Heart left ventricle (tissue), 16 donors: ENCODE results near the gene C16orf96. TPM values are rescaled to one million over a fixed set of nuclear protein-coding genes. Genes with fewer than 3 reads are reported as not detected.

ENCODE experiments used
- ATAC-seq, 4 donors: fragments of 200-7000 bp; cut with Tn5 transposase; one replicate each; pipeline ENCODE4 v1.9.1; 2020 to 2022; ENCODE audit warnings: moderate library complexity in 4 of 4, mild to moderate bottlenecking in 3 of 4, moderate number of reproducible peaks in 1 of 4
- DNase-seq, 5 donors: peaks; one replicate each; pipeline ENCODE4 v3.0.0-alpha.2; 2020
- H3K27ac ChIP-seq, 12 donors: fragments of 200-600 bp; sonication (generic) in 4 of 12; one replicate each; pipeline versions ENCODE4 v1.5.0 to v1.8.0; 2016 to 2022; ENCODE audit warnings: mild to moderate bottlenecking in 2 of 12
- H3K27me3 ChIP-seq, 9 donors: fragments of 200-600 bp; sonication (generic) in 2 of 9; one replicate each; pipeline versions ENCODE4 v1.5.1 to v1.8.0; 2016 to 2022; ENCODE audit warnings: mild to moderate bottlenecking in 3 of 9
- H3K36me3 ChIP-seq, 9 donors: fragments of 200-600 bp; sonication (generic) in 2 of 9; one replicate each; pipeline versions ENCODE4 v1.5.0 to v1.8.0; 2018 to 2022; ENCODE audit warnings: mild to moderate bottlenecking in 2 of 9
- H3K4me1 ChIP-seq, 12 donors: fragments of 200-600 bp; sonication (generic) in 4 of 12; one replicate each; pipeline versions ENCODE4 v1.5.0 to v1.8.0; 2016 to 2022; ENCODE audit warnings: mild to moderate bottlenecking in 3 of 12
- H3K4me3 ChIP-seq, 12 donors: fragments of 200-600 bp; sonication (generic) in 4 of 12; one replicate each; pipeline versions ENCODE4 v1.5.0 to v1.8.0; 2017 to 2022; ENCODE audit warnings: mild to moderate bottlenecking in 9 of 12, moderate library complexity in 4 of 12
- H3K9me3 ChIP-seq, 12 donors: fragments of 200-600 bp; sonication (generic) in 4 of 12; one replicate each; pipeline versions ENCODE4 v1.5.0 to v1.8.0; 2016 to 2022; ENCODE audit warnings: mild to moderate bottlenecking in 1 of 12
- POLR2A ChIP-seq, 2 donors: fragments of 450-650 bp; IDR thresholded peaks; one replicate each; pipeline ENCODE4 v1.6.1; 2017; ENCODE audit warnings: antibody characterized with exemption in 2 of 2, mild to moderate bottlenecking in 2 of 2, moderate library complexity in 2 of 2
- WGBS, 4 donors: extraction: QIAGEN DNeasy Blood & Tissue Kit in 2 of 4; methylation state at CpG; one replicate each; pipeline versions ENCODE4 v1.1.5 to v1.1.7; 2013 to 2018; 5-methylcytosine and 5-hydroxymethylcytosine counted together
- intact Hi-C, 10 donors: fragments of 100-400 bp; cut with DNase I; formaldehyde crosslinking; loops; one replicate each; pipeline versions ENCODE4 v1.11.1 to v1.14.2; 2022
- polyA plus RNA-seq, 2 donors: library from polyadenylated mRNA; stranded (reverse); fragments of 200-250 nt; gene quantifications; one replicate each; pipeline ENCODE4 v1.2.3, GENCODE V29; 2013
- total RNA-seq, 9 donors: library from RNA; depleted of rRNA in 2 of 9; stranded (reverse); fragments of >200 nt in 2 of 9; fragmentation: NEBNext Ultra II Directional in 3 of 9; extraction: Animal tissue kit (Norgen Biotek cat#: 25700) in 3 of 9; gene quantifications; one replicate each; pipeline versions ENCODE4 v1.1.0 to v1.2.4, GENCODE V29; 2016 to 2023
- TF ChIP-seq, protein P1 (sequence below), 12 donors: fragments of 200-600 bp; sonication (generic) in 4 of 12; IDR thresholded peaks; one replicate each; pipeline versions ENCODE4 v1.5.0 to v1.8.0; 2018 to 2022; ENCODE audit warnings: antibody characterized with exemption in 12 of 12, mild to moderate bottlenecking in 5 of 12
- donor health status: ischemic (EF 13 %, LVEDD 7.1; RV severe dilation, severe dysfunction).
- donor health status: healthy with polysubstance abuse.
- donor health status: DM: no; HTN: yes; CAD: no.
- donor health status: DM: no; HTN: no; CAD: no.
- donor health status: ischemic (EF 25% LVEDD 6.9; RV normal size, moderate dysfunction).
- donor health status: ischemic (EF 25% LVEDD 5.7; RV mildly dilated, moderate dysfunction).
- donor health status: healthy.
- donor health status: DM: yes; HTN: yes; CAD: no.
- donor health status: ischemic (EF 35%, LVEDD 5.7; RV mildly dilated, moderate dysfunction).
- donor health status: nonischemic (EF 11% LVEDD 7.7; RV severe dilation, severe dysfunction).
- donor health status: DM: yes; HTN: yes; CAD: no.
- donor health status: PGD.
- donor health status: ischemic (EF 29% LVEDD 5.4; RV normal size, mild dysfunction).
- donor health status: nonischemic (EF 23%, LVEDD 6.1; RV moderate dilation, normal function).

Gene C16orf96
- total and polyA plus RNA-seq, 11 donors, result 0.01 to 0.19 (median 0.13) TPM; not detected in 2

DNA sequence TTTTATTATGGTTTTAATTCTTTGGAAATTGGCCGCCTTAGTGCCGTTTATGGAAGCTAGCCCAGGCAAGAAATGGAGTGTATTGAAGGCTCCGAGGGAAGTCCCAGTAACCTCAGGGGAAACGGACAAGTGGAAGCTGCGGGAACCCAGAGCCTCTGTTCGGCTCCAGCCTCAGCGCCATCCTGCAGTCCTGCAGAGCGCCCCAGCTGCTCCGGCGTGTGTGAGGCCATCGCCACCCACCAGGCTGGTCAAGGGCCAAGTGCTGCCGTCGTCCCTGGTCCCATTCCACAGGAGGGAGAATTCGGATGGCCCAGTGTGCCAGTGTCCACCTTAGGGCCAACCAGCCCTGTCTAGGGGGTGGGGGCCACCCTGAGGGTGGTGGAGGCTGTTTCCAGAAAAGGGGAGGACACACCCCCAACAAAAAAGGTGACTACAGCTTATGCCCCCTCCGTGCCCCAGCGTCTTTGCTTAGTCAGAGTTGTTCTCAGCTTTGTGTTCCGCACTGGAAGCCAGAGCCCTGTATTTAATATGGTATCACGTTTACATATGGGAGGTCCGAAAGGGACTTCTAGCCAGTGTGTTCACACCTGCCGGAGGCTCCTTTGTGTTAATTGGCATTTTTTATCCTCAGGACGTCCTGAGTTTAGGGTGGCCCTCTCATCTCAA, 81.5 kb downstream of the C16orf96 start:
- TF ChIP-seq, protein P1, sequence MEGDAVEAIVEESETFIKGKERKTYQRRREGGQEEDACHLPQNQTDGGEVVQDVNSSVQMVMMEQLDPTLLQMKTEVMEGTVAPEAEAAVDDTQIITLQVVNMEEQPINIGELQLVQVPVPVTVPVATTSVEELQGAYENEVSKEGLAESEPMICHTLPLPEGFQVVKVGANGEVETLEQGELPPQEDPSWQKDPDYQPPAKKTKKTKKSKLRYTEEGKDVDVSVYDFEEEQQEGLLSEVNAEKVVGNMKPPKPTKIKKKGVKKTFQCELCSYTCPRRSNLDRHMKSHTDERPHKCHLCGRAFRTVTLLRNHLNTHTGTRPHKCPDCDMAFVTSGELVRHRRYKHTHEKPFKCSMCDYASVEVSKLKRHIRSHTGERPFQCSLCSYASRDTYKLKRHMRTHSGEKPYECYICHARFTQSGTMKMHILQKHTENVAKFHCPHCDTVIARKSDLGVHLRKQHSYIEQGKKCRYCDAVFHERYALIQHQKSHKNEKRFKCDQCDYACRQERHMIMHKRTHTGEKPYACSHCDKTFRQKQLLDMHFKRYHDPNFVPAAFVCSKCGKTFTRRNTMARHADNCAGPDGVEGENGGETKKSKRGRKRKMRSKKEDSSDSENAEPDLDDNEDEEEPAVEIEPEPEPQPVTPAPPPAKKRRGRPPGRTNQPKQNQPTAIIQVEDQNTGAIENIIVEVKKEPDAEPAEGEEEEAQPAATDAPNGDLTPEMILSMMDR (IDR thresholded peaks at IDR 0.05), result no peak
- TF ChIP-seq POLR2A (IDR thresholded peaks at IDR 0.05), result no peak

DNA sequence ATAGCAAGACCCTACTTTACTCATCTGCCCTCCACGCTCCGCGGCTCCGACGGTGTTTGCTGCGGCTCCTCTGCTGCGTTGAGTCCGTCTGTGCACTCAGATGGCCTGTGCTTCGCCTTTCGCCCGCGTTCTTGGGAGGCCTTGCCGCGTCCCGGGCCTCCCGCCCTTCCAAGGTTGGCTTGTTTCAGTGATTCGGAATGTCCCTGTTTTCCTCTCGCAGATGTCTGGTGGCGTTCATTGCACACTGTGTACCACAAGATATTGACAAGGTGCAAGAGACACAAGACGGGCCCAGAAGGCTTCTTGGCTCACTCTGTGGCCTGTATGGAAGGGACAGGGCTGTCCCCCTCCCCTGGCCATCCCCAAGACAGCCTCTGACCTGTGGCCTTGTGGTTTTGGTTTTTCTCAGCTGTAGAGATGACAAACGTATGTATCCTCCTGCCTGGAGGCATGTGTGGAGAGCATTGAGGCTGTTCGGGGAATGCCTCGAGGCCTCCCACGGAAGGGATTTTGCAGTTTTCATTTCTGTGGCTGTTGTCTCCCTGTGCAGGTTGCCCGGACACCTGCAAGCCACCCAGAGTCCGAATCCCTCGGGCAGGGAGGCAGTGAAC, 83.9 kb downstream of the C16orf96 start:
- Histone ChIP-seq H3K27me3 (no peaks in the 10 kb centered on the region), H3K36me3 (peaks cover 0 to 17% (median 1%) of the 10 kb centered on the region in 9 donors), H3K27ac (peak overlapping the region in 3 of 12 donors; percentile 5 to 40 (median 17)), H3K4me3 (no peak overlapping the region), H3K9me3 (no peaks in the 10 kb centered on the region), H3K4me1 (peaks cover 0 to 27% (median 8%) of the 10 kb centered on the region in 12 donors)
- TF ChIP-seq POLR2A (IDR thresholded peaks at IDR 0.05), result no peak
- TF ChIP-seq, protein P1 (IDR thresholded peaks at IDR 0.05), result no peak
- DNase-seq (no peak), ATAC-seq (peak; percentile 30 to 53 (median 47))
- intact Hi-C loops, result no loop called here
- WGBS, 4 donors, result 84 to 91% (median 86%) methylated on average over 26 to 27 of the region's 27 CpGs

More for the DNA sequence above, 81.5 kb downstream of the C16orf96 start:
- Histone ChIP-seq H3K9me3 (no peaks in the 10 kb centered on the region), H3K4me3 (no peak overlapping the region), H3K27me3 (no peaks in the 10 kb centered on the region), H3K36me3 (peaks cover 0 to 21% (median 7%) of the 10 kb centered on the region in 9 donors), H3K27ac (no peak overlapping the region), H3K4me1 (peaks cover 0 to 27% (median 8%) of the 10 kb centered on the region in 12 donors)
- WGBS, 4 donors, result 83 to 91% (median 88%) methylated on average over 19 to 21 of the region's 21 CpGs
- DNase-seq (no peak), ATAC-seq (no peak)
- intact Hi-C loops, result no loop called here

DNA sequence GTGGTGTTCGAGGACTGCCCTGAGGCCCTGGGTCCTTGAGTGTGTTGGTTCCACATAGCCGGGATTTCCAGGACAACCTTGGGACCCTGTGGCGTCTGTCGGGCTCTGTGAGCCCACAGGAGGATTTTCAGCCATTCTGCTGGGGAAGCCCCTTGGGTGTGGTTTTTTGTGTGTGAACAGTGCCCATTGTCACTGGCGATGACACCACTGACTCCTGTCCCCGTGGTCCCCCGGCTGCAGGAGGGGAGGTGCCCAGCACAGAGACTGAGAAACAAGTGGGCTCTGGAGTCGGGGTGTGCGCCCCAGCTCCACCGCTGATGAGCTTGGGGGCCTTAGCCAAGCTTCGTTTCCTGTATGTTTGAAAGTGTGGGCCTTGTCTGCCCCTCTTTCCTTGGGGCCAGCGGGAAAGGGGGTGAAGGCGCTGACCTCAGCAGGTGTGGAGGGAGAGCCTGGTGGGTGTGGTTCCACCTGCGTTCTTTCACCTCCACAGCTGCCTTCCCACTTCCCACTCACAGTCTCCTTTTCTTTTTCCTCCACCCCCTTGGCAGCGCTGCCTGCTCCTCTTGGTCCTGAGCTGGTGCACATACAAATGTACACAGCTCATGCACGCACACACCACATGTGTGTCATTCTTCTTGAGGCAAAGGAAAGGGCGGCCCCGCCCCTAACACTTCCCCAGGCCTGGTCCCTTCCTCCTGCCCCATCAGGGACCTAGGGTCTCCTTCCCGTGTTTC, 84.6 kb downstream of the C16orf96 start:
- Histone ChIP-seq H3K27ac (peak overlapping the region in 4 of 12 donors; percentile 0 to 40 (median 20)), H3K27me3 (no peaks in the 10 kb centered on the region), H3K4me1 (peaks cover 0 to 27% (median 8%) of the 10 kb centered on the region in 12 donors), H3K9me3 (no peaks in the 10 kb centered on the region), H3K36me3 (peaks cover 0 to 18% (median 0%) of the 10 kb centered on the region in 9 donors), H3K4me3 (no peak overlapping the region)
- peak in 2 of 4 donors; percentile 28 to 33 for ATAC-seq
- 79 to 87% (median 81%) methylated on average over 13 to 19 of the region's 19 CpGs for WGBS, 4 donors
- no peak for TF ChIP-seq POLR2A (IDR thresholded peaks at IDR 0.05)
- TF ChIP-seq, protein P1 (IDR thresholded peaks at IDR 0.05), result no peak
- DNase-seq, result no peak
- intact Hi-C loops, result no loop called here

DNA sequence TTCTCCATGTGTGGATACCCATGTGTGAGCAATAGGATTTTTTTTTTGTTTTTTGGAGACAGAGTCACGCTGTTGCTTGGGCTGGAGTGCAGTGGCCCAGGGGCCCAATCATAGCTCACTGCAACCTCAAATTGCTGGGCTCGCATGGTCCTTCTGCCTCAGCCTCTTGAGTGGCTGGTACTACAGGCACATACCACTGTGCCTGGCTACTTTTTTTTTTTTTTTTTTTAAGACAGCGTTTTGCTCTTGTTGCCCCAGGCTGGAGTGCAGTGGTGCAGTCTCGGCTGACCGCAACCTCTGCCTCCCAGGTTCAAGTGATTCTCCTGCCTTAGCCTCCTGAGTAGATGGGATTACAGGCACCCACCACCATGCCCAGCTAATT, 85.2 kb downstream of the C16orf96 start:
- intact Hi-C loops, result no loop called here
- H3K27ac ChIP-seq, result peak overlapping the region in 1 of 12 donors; percentile 62
- 87 to 95% (median 89%) methylated on average over 5 of the region's 5 CpGs for WGBS, 4 donors
- peaks cover 0 to 21% (median 0%) of the 10 kb centered on the region in 9 donors for H3K36me3 ChIP-seq
- no peak for DNase-seq
- no peak overlapping the region for H3K4me3 ChIP-seq
- no peak for TF ChIP-seq POLR2A (IDR thresholded peaks at IDR 0.05)
- TF ChIP-seq, protein P1 (IDR thresholded peaks at IDR 0.05), result no peak
- no peaks in the 10 kb centered on the region for H3K9me3 ChIP-seq
- no peak for ATAC-seq
- H3K27me3 ChIP-seq, result no peaks in the 10 kb centered on the region
- peaks cover 0 to 27% (median 8%) of the 10 kb centered on the region in 12 donors for H3K4me1 ChIP-seq
